Coronary artery (tissue), 2 donors: Measurements from ENCODE around the gene GAR1.

ENCODE experiments used
- DNase-seq: peaks from one replicate; pipeline ENCODE4 v3.0.0-alpha.2; 2017; ENCODE audit warnings: low spot score
- H3K27ac ChIP-seq, 2 donors: fragments of 200-600 bp; sonication (generic); one replicate each; pipeline ENCODE4 v1.5.1; 2016 to 2019
- H3K4me3 ChIP-seq: fragments of 200-600 bp; sonication (generic); 2 replicates; pipeline ENCODE4 v1.5.1; 2016; ENCODE audit warnings: mild to moderate bottlenecking, moderate library complexity
- TF ChIP-seq, protein P1 (sequence below): fragments of 200-600 bp; sonication (generic); IDR thresholded peaks from one replicate; pipeline ENCODE4 v1.5.1; 2019; ENCODE audit warnings: antibody characterized with exemption

Gene GAR1

DNA sequence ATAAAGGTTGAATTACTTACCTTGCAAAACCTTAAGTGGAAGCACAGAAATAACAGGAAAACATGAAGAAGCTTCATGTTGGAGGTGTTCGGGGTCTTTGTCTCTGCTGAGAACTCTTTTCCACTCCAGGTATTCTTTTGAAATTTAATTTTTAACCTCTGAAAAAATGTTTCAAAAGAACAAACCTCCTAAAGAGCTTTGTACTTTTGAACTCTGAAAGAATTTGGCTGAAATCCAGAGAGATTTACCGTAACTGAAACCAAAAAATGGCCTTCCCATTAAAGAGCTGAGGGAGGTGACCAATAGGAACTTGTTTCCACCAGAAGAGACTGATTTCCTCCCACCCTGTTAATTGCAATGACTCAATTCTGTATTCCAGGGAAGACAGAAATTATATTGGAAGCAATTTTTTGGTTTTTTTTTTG is 13.7 kb upstream of the GAR1 start, which contains the start of gene CFI:
Gene CFI (minus strand): TSS at position 105 of the 425 bp plus-strand sequence. CDS start 28 bp downstream, at position 77.
- Histone ChIP-seq H3K27ac (no peak within 1 kb of the TSS), H3K4me3 (peak within 1 kb of the TSS; percentile 56)
- TF ChIP-seq, protein P1, sequence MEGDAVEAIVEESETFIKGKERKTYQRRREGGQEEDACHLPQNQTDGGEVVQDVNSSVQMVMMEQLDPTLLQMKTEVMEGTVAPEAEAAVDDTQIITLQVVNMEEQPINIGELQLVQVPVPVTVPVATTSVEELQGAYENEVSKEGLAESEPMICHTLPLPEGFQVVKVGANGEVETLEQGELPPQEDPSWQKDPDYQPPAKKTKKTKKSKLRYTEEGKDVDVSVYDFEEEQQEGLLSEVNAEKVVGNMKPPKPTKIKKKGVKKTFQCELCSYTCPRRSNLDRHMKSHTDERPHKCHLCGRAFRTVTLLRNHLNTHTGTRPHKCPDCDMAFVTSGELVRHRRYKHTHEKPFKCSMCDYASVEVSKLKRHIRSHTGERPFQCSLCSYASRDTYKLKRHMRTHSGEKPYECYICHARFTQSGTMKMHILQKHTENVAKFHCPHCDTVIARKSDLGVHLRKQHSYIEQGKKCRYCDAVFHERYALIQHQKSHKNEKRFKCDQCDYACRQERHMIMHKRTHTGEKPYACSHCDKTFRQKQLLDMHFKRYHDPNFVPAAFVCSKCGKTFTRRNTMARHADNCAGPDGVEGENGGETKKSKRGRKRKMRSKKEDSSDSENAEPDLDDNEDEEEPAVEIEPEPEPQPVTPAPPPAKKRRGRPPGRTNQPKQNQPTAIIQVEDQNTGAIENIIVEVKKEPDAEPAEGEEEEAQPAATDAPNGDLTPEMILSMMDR = no peak
- DNase-seq = no peak

DNA sequence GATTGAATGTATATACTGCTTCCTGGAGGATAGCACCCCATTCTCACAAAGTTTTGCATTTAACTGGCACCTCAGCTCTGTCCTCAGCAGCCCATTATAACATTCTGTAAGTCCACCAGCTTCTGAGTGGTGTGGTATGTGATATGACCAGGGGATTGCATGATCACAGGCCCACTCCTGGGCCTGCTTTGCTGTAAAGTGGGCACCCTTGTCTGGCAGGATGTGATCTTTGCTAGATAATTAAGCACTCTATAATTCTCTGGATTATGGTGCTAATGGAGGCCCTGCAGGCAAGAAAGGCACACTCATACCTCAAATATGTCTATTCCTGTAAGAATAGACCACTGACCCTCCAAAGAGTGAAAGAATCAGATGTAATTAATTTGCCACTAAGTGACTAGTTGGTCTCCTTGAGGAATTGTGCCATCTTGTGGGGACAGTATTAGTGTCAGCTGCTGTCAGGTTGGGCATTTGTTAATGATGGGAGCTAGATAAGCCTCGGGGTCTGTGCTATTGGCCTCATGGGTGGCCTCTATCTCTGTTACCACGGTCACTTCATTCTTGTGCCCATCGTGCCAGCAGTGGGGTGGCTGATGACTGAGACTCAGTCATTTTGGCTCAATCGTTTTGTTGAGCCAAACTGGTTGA is 11.5 kb upstream of the GAR1 start:
- Histone ChIP-seq H3K27ac (no peak overlapping the region), H3K4me3 (no peak overlapping the region)
- no peak for DNase-seq
- TF ChIP-seq, protein P1 = no peak

DNA sequence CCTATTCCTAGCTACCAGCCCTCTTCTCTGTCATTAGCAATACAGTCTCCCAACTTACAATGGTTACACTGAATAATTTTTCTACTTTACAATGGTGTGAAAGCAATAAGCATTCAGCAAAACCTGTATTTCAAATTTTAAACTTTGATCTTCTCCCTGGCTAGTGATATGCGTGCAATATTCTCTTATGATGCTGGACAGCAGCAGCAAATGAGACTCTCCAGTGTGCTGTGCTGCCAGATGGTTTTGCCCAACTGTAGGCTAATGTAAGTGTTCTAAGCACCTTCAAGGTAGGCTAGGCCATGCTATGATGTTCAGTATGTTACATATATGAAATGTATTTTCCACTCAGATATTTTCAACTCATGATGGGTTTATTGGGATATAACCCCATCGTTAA is 5.9 kb upstream of the GAR1 start:
- TF ChIP-seq, protein P1 = no peak
- no peak for DNase-seq
- Histone ChIP-seq H3K27ac (no peak overlapping the region), H3K4me3 (no peak overlapping the region)

DNA sequence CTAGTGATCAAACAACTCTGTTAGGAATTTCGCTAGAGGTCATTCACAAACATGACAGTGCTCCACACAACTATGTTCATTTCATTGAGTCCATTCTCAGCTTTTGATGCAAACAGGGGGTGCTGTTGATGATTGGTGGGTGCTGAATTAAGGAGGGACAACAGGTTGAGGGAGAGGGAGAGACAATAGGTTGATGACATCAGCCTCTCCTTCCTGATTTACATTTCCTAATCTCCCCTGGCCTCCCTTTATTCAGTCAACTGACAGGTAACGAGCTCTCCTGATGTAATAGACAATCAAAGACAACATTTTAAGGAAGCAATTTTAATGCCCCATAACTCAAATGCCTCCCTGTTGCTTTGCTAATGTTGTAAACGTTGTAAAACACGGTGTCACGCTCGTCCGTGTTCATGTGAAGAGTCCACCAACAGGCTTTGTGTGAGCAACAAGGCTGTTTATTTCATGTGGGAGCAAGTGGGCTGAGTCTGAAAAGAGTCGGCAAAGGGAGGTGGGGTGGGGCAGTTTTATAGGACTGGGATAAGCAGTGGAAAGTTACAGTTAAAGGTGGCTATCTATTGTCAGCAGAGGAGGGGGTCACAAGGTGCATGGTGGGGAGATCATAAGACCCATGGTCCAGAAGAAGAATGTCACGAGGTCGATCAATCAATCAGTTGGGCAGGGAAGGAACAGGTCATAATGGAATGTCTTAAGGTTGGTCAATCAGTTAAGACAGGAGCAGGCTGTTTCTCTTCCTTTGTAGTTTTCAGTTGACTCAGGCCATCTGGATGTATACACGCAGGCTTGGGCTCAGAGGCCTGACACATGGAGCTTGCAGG is 4.8 kb upstream of the GAR1 start:
- no peak for DNase-seq
- TF ChIP-seq, protein P1 = no peak
- no peak overlapping the region for H3K27ac ChIP-seq
- no peak overlapping the region for H3K4me3 ChIP-seq

DNA sequence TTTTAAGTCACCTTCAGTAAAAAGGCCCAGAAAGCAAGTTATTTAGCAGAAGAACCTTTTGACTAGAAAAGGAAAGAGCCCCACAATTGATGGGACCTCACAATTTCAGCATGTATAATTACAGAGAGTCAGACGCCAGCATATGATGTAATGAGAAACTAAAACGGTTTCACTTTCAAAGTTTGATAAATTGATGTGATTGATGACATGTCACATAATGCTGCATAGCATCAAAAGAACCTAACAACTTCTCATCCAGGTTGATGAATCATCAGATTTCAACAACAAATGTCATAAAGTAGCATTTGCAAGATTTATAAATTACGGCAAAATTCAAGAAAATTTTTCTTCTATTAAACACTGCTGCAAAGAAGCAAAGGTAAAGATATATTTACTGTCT is 3.9 kb upstream of the GAR1 start:
- TF ChIP-seq, protein P1 = no peak
- no peak overlapping the region for H3K4me3 ChIP-seq
- no peak for DNase-seq
- H3K27ac ChIP-seq = no peak overlapping the region

DNA sequence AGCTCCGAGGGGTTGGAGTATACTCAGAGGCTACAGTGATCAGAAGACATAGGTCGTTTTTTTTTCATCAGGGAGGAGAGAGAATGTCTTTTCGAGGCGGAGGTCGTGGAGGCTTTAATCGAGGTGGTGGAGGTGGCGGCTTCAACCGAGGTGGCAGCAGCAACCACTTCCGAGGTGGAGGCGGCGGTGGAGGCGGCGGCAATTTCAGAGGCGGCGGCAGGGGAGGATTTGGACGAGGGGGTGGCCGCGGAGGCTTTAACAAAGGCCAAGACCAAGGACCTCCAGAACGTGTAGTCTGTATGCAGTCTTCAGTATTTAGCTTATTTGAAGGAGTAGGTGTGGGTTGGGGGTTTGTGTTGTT is 500 bp downstream of the GAR1 start:
- DNase-seq = no peak
- peak overlapping the region; percentile 84 for H3K4me3 ChIP-seq
- peak overlapping the region; percentile 50 to 72 for H3K27ac ChIP-seq
- TF ChIP-seq, protein P1 = no peak
